CD14-positive monocyte (primary cell): Measurements from ENCODE around the gene CDH23. TPM values are rescaled to one million over a fixed set of nuclear protein-coding genes. Genes with fewer than 3 reads are reported as not detected.

Experiments used
- DNase-seq, 3 donors: peaks; one replicate each; pipeline ENCODE4 v3.0.0-alpha.2; 2011 to 2022
- H2AFZ ChIP-seq: 2 replicates; pipeline ENCODE4 v1.6.0; 2012; ENCODE audit warnings: mild to moderate bottlenecking, low read depth, low read length, inconsistent platforms; ENCODE audit not compliant: insufficient read depth, poor library complexity, severe bottlenecking
- H3K27ac ChIP-seq, 2 donors: 1 replicate in 1 of 2; 2 replicates in 1 of 2; pipeline ENCODE4 v1.5.1; 2012 to 2013; ENCODE audit warnings: low read length in 2 of 2, control low read depth in 1 of 2, inconsistent platforms in 1 of 2, low read depth in 1 of 2, mild to moderate bottlenecking in 1 of 2
- H3K27me3 ChIP-seq, 2 donors: one replicate each; pipeline versions ENCODE4 v1.6.0 to v1.6.1; 2011 to 2013; ENCODE audit warnings: low read length in 2 of 2; ENCODE audit not compliant: control insufficient read depth in 2 of 2, insufficient read depth in 2 of 2
- H3K36me3 ChIP-seq, 2 donors: replicated peaks in 1 of 2; 1 replicate in 1 of 2; 2 replicates in 1 of 2; pipeline versions ENCODE4 v1.5.1 to v1.6.1; 2012 to 2013; ENCODE audit warnings: low read length in 2 of 2, control low read depth in 1 of 2, inconsistent platforms in 1 of 2, mild to moderate bottlenecking in 1 of 2; ENCODE audit not compliant: insufficient read depth in 2 of 2, control insufficient read depth in 1 of 2
- H3K4me1 ChIP-seq, 2 donors: 1 replicate in 1 of 2; 2 replicates in 1 of 2; pipeline versions ENCODE4 v1.5.1 to v1.6.1; 2012 to 2013; ENCODE audit warnings: low read length in 2 of 2, control low read depth in 1 of 2, inconsistent platforms in 1 of 2, mild to moderate bottlenecking in 1 of 2, moderate library complexity in 1 of 2; ENCODE audit not compliant: insufficient read depth in 2 of 2, control insufficient read depth in 1 of 2
- H3K4me2 ChIP-seq: replicated peaks from 2 replicates; pipeline ENCODE3; 2012; ENCODE audit warnings: low read length, moderate library complexity, mild to moderate bottlenecking; ENCODE audit not compliant: poor library complexity, severe bottlenecking; ENCODE audit errors: extremely low read depth
- H3K4me3 ChIP-seq, 3 experiments: fragments of 200-600 bp in 1 of 3; sonication (generic) in 1 of 3; replicated peaks in 1 of 3; 1 replicate in 2 of 3; 2 replicates in 1 of 3; pipeline ENCODE4 v1.5.1; 2011 to 2013; ENCODE audit warnings: low read length in 3 of 3, mild to moderate bottlenecking in 3 of 3, control low read depth in 2 of 3, low read depth in 2 of 3, inconsistent platforms in 1 of 3, moderate library complexity in 1 of 3
- H3K79me2 ChIP-seq: 2 replicates; pipeline ENCODE4 v1.6.0; 2012; ENCODE audit warnings: mild to moderate bottlenecking, control low read depth, inconsistent platforms, low read length, moderate library complexity; ENCODE audit not compliant: insufficient read depth
- H3K9ac ChIP-seq: 2 replicates; pipeline ENCODE4 v1.6.0; 2017; ENCODE audit warnings: low read length, mild to moderate bottlenecking; ENCODE audit not compliant: insufficient read depth, poor library complexity, severe bottlenecking
- H3K9me3 ChIP-seq, 2 donors: replicated peaks in 1 of 2; 1 replicate in 1 of 2; 2 replicates in 1 of 2; pipeline versions ENCODE4 v1.5.1 to v1.6.1; 2012 to 2013; ENCODE audit warnings: low read length in 2 of 2, control low read depth in 1 of 2; ENCODE audit not compliant: control insufficient read depth in 1 of 2, insufficient read depth in 1 of 2
- H4K20me1 ChIP-seq: 2 replicates; pipeline ENCODE4 v1.6.0; 2012; ENCODE audit warnings: mild to moderate bottlenecking, low read length, control low read depth, moderate library complexity; ENCODE audit not compliant: insufficient read depth
- H3K27ac Mint-ChIP-seq, 7 donors: one replicate each; pipeline ENCODE4 v1.8.0; 2020; ENCODE audit warnings: mild to moderate bottlenecking in 7 of 7, mixed read lengths in 7 of 7, moderate library complexity in 6 of 7, inconsistent platforms in 2 of 7
- H3K27me3 Mint-ChIP-seq, 3 donors: one replicate each; pipeline ENCODE4 v1.8.0; 2021 to 2022; ENCODE audit warnings: low read depth in 3 of 3, mild to moderate bottlenecking in 3 of 3, mixed read lengths in 3 of 3, moderate library complexity in 3 of 3, inconsistent platforms in 1 of 3
- H3K36me3 Mint-ChIP-seq, 2 donors: one replicate each; pipeline ENCODE4 v1.8.0; 2020; ENCODE audit warnings: mixed read lengths in 2 of 2, inconsistent platforms in 1 of 2, mild to moderate bottlenecking in 1 of 2
- H3K4me1 Mint-ChIP-seq: one replicate; pipeline ENCODE4 v1.8.0; 2020; ENCODE audit warnings: mild to moderate bottlenecking, mixed read lengths
- H3K4me3 Mint-ChIP-seq, 2 donors: one replicate each; pipeline ENCODE4 v1.8.0; 2020; ENCODE audit warnings: mild to moderate bottlenecking in 2 of 2, mixed read lengths in 2 of 2, moderate library complexity in 1 of 2
- H3K9me3 Mint-ChIP-seq, 7 donors: one replicate each; pipeline ENCODE4 v1.8.0; 2020 to 2022; ENCODE audit warnings: mixed read lengths in 7 of 7, mild to moderate bottlenecking in 6 of 7, moderate library complexity in 6 of 7, inconsistent platforms in 2 of 7
- CTCF ChIP-seq: fragments of 200-600 bp; IDR thresholded peaks from one replicate; pipeline ENCODE4 v1.8.0; 2022; ENCODE audit warnings: antibody characterized with exemption, mild to moderate bottlenecking
- WGBS: methylation state at CpG from one replicate; pipeline ENCODE4 v1.1.5; 2013; ENCODE audit warnings: missing lambda C conversion rate; ENCODE audit not compliant: insufficient coverage; 5-methylcytosine and 5-hydroxymethylcytosine counted together
- intact Hi-C, 2 donors: fragments of 100-400 bp; cut with micrococcal nuclease; formaldehyde crosslinking; loops; one replicate each; pipeline versions ENCODE4 v1.15.0 to v1.15.1; 2023
- polyA plus RNA-seq, 3 donors: library from polyadenylated mRNA; depleted of rRNA in 1 of 3; unstranded in 2 of 3; stranded (reverse) in 1 of 3; fragments of 300-500 nt in 2 of 3; fragments of >200 nt in 1 of 3; fragmentation: Illumina TruSeq in 2 of 3; gene quantifications; 1 replicate in 2 of 3; 2 replicates in 1 of 3; pipeline ENCODE4 v1.2.3, GENCODE V29; 2012 to 2021

The CDH23 gene
- polyA plus RNA-seq, 3 donors, result 8.2 to 36.2 (median 10.5) TPM

- WGBS, result 95% methylated on average over 8 of the region's 8 CpGs
- DNase-seq, result no peak
- no peaks in the 10 kb centered on the region for H3K36me3 Mint-ChIP-seq
- H3K9me3 ChIP-seq, result no peaks in the 10 kb centered on the region
- no peaks in the 10 kb centered on the region for H3K36me3 ChIP-seq
- H2AFZ ChIP-seq, result no peak overlapping the region
- H3K4me2 ChIP-seq, result no peak overlapping the region
- no peak overlapping the region for H3K4me3 ChIP-seq
- peaks cover 0 to 4% (median 3%) of the 10 kb centered on the region in 7 donors for H3K9me3 Mint-ChIP-seq
- H3K79me2 ChIP-seq, result no peaks in the 10 kb centered on the region
- no peak overlapping the region for H3K4me3 Mint-ChIP-seq
- no peak overlapping the region for H3K9ac ChIP-seq
- peaks cover 1 to 8% (median 6%) of the 10 kb centered on the region in 3 donors for H3K27me3 Mint-ChIP-seq
- H3K4me1 Mint-ChIP-seq, result peaks cover 5% of the 10 kb centered on the region
- no peak for TF ChIP-seq CTCF
- H3K27me3 ChIP-seq, result no peaks in the 10 kb centered on the region
- H3K27ac ChIP-seq, result no peak overlapping the region
- no peaks in the 10 kb centered on the region for H4K20me1 ChIP-seq
- intact Hi-C loops, result no loop called here
- H3K27ac Mint-ChIP-seq, result peak overlapping the region in 4 of 7 donors; percentile 22 to 63 (median 48)
- peaks cover 5 to 9% of the 10 kb centered on the region in 2 donors for H3K4me1 ChIP-seq
Measured at GRCh38 chr10:71494476-71494875, 97.8 kb downstream of the CDH23 start.

- no peaks in the 10 kb centered on the region for H3K36me3 ChIP-seq
- TF ChIP-seq CTCF, result no peak
- H3K4me1 ChIP-seq, result peaks cover 5 to 9% of the 10 kb centered on the region in 2 donors
- intact Hi-C loops, result no loop called here
- WGBS, result 45% methylated on average over 4 of the region's 9 CpGs
- Mint-ChIP-seq H3K36me3 (no peaks in the 10 kb centered on the region), H3K27ac (peak overlapping the region in 1 of 7 donors; percentile 59), H3K4me3 (no peak overlapping the region), H3K4me1 (peaks cover 5% of the 10 kb centered on the region), H3K27me3 (peaks cover 0 to 8% (median 6%) of the 10 kb centered on the region in 3 donors), H3K9me3 (peaks cover 0 to 3% (median 0%) of the 10 kb centered on the region in 7 donors)
- H3K79me2 ChIP-seq, result no peaks in the 10 kb centered on the region
- no peaks in the 10 kb centered on the region for H3K9me3 ChIP-seq
- no peak overlapping the region for H2AFZ ChIP-seq
- DNase-seq, result peak in 2 of 3 donors; percentile 45 to 62
- no peak overlapping the region for H3K9ac ChIP-seq
- no peaks in the 10 kb centered on the region for H3K27me3 ChIP-seq
- no peak overlapping the region for H3K27ac ChIP-seq
- no peak overlapping the region for H3K4me3 ChIP-seq
- H4K20me1 ChIP-seq, result no peaks in the 10 kb centered on the region
- no peak overlapping the region for H3K4me2 ChIP-seq
Measured at GRCh38 chr10:71494980-71495381, 98.3 kb downstream of the CDH23 start.
